GM18858 (cell line): ENCODE measurements around the gene SLC2A9.

Source experiments
- ATAC-seq: cut with Tn5 transposase; IDR thresholded peaks from one replicate; pipeline ENCODE4 v1.9.1; 2021; ENCODE audit not compliant: unreplicated experiment

SLC2A9 gene

DNA sequence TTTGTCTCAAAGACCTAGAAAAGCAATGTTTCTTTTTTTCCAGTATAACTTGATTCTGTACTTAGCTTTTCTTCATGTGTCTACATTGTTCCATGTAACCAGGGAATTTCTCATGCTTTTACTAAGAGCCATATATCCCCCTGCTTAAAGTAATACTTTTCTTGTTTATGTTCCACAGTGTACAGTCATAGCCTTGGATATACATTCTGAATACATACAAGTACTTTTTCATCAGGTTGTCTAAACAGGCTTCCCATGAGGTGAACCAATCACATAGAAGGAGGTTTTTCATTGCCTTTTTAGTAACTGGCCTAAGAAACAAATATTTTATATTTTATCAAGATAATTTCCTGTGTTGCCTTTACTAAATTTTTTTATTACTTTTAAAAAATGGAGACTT is 52.8 kb downstream of the SLC2A9 start:
- ATAC-seq: no peak

DNA sequence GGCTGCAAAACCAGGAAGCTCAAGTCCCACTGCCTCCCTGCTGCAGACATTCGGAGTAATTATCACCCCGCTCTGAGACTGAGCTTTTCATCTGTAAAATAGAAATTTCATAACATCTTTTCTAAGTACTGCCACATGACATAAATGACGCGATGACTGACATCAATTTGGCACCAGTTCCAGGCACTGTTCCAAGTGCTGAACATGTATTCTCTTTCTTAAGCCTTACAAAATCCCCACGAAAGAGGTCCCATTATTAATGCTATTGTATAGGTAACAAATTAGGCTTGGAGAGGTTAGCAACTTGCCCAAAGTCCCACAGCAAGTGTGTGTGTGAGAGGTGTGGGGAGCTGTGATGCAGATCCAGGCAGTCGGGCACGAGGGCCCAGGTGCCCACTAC is 56.4 kb downstream of the SLC2A9 start:
- ATAC-seq: no peak

DNA sequence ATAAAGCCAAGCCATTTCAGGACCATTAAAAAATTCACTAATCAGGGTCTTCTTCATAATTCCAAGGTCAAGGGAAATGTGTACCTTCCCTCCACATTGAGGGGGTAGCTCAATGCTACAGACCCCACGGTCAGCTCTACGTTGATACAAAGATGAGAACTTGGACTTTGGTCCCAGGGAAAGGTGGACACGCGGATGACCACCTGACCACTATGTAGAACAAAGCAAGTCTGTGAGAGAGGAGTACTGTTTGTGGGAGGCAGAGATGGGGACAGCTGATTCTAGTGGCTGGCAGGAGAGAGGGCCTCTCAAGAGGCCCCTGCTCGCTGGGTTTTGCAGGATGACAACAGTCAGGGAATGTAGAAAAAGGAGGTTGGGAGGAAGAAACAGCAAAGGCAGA is 58.0 kb downstream of the SLC2A9 start:
- ATAC-seq: no peak

DNA sequence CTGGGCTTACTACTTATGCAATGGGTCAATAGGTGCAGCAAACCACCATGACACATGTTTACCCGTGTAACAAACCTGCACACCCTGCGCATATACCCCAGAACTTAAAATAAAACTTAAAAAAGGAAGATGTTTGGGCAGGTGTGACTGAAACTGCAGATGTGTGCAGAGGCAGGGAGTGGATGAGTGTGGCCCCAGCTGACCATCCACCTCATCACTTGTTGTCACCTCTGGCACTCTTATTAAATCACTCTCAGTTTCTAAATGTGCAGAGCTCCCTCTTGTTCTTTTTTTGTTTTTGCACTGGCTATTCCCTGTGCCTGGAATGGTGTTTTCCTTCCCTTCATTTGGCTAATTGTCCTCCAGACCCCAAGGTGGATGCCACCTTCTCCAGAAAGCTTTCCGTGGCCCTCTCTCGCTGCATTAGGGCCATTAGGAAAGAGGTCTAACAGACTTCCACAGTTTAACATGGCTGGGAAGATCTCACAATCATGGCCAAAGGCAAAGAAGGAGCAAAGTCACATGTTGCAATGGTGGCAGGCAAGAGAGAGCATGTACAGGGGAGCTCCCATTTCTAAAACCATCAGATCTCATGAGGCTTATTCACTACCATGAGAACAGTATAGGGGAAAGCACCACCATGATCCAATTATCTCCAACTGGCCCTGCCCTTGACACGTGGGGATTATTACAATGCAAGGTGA is 58.5 kb downstream of the SLC2A9 start:
- ATAC-seq: no peak

DNA sequence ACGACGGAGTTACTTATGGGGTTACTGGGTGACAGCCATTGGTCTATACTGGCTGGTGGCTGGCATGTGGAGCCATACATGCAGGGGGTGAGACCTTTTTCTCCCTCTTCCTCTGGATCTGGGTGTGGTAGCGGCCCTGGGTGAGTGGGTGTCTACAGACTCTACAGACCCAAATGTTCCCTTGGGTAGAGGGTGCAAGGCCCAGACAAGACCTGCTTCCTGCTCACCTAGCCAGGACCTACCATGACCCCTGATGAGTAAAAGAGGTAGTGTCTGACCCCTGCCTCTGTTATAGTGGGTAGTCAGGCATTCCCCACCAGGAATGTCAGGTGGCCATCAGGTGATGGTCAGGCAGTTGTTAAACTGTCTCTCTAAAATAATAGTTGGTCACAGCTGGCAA is 66.8 kb downstream of the SLC2A9 start:
- no peak for ATAC-seq

DNA sequence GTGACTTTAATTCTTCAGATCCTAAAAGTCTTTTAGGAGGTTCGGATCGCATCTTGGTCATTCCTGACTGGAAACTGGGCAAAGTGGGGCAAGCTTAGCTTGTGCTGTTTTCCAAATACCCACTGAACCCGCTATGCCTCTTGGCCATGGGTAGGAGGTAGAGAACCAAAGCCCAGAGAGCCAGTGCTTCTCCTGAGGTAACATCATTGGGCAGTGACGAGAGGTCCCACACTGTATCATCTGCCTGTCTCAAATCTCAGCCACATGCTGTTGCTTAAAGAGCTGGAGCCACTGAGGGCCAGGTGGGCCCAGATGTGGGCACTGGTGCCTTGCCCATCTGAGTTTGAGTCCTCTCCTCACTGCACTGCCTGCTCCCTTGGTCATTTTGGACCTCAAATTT is 68.2 kb downstream of the SLC2A9 start:
- no peak for ATAC-seq

DNA sequence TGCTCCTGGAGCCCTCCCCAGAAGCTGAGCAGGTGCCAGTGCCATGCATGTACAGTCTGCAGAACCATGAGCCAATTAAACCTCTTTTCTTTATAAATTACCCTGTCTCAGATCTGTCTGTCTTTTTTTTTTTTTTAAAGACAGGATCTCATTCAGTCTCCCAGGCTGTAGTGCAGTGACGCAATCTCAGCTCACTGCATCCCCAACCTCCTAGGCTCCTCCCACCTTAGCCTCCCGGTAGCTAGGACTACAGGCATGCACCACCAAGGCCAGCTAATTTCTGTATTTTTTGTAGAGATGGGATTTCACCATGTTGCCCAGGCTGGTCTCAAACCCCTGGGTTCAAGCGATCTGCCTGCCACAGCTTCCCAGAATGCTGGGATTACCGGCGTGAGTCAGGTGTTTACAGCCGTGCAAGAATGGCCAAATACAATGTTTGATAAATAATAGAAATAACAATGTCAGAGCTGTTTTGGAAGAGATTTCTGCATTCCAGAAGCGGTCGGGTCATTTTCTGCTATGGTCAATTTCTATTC is 68.8 kb downstream of the SLC2A9 start:
- no peak for ATAC-seq

DNA sequence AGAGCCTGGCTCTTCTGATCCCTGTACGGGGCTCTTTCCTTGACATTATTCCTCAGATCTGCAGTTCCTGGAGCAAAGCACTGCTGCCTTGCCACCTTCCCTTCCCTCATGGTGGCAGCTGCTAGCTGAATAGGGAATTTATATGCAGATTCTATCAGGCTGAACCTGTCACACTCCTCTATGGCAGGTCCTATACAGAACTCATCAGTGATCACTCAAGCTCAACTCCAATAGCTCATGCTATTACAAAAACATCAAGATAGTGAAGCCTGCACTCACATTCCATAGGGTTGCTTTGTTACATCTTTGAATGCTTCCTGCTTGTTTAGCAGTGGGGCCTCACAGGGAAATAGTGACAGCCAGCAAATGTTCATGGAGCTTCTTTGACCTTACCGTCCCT is 71.7 kb downstream of the SLC2A9 start:
- no peak for ATAC-seq

DNA sequence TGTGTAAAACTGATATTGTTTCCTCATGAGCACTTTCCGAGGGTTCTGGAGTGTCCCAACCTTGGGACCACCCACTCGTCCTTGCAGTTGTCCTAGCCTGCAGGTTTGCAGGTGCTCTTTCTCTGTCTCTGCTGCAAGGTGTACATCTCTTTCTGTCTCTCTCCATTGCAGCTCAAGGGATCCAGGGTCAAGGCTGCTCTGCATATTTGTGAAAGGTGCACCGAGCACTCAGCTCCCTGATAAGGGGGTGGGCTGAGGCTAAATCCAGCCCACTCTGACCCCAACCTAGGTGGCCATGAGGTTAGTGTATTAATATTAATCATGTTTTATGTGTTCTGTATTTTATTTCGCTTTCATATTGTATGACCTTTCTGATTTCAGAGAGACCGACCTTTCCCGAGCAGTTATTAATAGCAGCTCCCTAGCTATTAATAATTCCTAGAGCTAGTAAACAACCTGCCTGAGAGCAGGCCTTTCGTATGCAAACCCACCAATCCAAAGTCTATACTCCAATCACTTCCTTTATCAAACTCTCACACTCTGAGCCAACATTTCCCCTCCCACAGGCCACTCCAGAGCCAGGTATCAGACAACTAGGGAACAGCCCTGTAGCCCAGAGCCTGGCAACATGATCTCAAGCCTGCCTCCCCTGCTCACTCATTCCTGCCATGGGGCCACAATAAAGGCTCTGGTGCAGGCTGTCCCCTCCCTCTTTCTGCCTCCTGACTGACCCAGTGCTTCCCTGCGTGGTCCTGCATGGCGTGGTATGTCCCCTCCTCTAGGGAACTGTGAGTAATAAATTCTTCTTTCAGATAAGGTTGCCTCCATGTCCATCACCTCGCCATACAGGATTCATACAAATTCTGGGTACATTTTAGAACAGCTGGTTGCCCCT is 73.9 kb downstream of the SLC2A9 start:
- no peak for ATAC-seq

DNA sequence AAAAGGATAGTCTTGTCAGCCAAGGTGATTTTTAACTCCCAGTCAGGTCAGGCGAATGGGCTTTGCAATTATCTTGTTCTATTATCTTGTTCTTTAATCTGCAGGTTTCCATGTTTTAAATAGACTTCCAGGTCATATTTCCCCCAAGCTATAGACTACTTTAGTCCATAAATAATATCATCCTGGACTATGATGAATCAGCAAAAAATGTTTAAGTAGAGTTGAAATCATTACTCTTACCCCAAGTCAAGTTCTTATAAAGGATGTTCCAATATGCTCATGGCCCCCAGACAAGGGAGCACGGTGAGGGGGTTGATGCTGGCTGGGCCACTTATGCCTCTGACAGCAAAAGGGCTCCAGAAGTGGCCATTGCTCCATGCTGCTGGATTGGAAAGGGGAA is 75.1 kb downstream of the SLC2A9 start:
- ATAC-seq: no peak

DNA sequence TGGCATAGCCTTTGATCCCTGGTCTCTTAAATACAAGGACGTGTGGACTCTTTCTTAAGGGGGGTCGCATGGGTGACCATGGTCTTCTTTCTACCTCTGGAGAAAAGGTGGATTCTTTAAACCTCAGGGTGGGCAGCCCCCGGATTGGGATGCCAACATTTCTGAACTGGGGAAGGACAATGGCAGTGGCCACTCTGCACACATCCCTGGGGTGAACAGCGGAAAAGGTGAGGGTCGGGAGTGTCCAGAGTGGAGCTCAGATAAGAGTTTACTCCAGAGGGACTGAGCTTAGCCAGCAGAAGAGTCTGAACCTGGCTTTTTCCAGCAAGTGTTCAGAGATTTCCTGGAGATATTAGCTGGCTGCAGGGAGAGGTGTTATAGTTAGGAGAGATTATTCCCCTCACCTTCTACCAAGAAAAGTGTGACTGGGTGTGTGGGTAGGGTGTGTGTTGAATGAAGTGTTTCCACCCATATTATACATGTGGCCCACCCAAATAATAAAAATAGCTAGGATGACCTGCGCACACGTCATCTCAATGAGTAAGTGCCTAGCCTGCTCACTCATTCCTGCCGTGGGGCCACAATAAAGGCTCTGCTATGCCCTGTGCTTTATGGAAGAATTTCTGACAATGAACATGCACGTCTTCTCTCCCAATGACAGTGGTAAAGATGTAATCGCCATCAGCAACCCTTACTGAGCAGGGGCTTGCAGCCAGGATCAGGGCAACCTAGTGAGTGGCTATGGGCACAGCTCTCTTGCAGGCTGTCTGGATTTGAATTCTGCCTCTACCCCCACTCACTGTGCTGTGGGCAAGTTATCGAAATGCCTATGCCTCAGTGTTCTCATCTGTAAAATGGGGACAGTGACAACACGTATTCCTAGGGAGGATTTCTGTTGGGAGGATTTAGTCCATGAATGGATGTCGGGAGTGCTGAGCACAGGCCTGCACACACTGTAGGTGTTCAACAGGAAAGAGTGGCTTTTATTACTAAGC is 76.6 kb downstream of the SLC2A9 start:
- ATAC-seq: no peak

DNA sequence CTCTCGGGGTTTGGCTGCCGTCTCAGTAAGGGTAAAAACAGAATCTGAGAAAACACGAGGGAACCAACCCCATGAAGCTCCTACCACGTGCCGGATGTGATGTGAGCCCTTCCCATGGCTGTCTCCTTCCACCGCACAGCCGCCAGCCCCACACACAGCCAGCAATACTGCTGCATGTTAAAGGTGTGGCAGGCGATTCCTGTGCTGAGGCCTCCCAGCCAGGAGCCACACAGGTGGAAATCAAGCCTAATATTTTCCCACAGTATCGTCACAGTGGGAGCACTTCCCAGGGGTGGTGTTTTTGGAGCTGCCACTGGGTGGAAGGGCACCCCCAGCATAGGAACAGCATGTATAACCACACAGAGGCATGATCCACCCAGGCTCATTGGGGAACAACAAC is 77.5 kb downstream of the SLC2A9 start:
- no peak for ATAC-seq

DNA sequence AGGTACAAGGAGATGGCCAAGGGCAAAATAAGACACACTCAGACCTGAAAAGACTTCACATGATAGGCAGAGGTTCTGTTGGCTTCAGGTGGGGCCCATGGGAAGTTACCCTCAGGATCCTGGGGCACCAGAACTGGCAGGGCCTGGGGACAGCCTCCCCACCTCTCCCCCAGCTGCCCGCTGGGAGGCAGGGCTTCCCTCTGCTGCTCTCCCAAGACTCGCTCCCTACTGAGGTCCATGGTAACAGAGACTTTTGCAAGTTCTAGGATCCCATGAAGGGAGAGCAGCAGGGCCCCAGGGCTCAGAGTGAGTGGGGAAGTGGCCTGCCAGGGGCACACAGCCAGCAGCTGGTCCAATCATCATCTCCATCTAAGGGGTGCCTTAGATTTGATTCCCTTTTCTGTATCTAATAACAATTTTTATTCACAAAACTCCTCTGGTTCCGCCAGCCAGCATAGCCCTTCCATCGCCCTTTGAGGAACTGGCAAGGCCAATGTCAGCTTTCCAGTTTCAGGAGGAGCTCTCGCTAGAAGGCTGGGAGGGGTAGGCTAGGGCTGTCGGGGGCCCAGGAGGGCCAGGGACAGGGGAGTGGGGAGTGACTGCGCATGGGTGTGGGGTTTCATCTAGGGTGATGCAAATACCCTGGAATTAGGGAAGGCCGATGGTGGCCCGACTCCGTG is 78.2 kb downstream of the SLC2A9 start:
- no peak for ATAC-seq

DNA sequence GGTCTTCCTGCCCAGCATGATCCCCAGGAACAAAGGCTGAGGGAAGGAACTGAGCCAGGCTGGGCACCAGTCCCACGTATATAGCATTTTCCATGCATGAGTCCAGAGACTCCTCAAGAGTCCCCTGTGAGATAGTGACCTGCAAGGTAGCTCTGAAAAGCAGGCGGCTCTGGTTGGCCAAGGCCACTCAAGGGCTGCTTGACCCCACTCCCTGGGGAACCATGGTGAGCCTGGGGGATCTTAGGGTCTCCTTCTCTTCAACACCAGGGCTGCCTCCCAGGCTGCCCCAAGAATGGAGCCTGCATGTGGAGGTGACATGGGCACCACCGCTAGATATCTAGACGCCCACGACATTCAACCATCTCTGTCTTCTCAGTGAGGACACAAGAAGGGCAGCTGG is 79.2 kb downstream of the SLC2A9 start:
- ATAC-seq: no peak

DNA sequence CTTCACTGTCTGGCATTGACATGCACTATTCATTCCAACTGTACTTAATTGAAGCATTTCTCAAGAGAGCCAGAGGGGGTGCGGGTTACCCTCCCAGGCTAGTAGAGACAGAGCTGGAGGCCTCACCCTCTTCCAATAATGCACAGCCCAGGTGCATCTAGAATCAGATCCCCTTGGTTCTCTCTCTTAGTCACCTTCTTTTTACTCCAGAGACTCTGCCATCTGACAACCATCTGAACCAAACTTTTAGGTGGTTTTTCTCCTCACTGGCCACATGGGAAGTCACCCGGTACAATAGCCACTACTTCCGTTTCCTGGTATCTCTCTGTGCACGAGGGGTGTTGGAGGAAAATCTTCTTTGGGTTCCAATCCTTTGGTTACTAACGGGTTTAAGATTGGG is 81.3 kb downstream of the SLC2A9 start:
- ATAC-seq: no peak

DNA sequence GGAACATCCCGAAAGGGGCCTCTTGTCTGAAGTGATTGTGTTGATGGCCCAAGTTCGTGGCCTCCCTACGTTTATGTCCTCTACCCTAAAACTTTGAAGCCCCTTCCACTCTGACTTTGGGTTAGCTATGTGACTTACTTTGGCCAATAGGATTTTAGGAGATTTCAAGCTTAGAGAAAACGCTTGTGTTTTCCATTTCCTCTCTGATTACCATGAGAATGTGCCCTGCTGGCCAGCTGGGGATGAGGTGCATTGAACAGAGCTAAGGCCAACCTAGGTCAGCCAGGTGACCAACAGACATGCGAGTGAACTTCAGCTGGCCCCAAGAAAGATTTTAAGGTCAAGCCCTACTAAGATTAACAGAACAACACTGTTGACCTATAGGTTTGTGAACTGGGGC is 82.4 kb downstream of the SLC2A9 start:
- no peak for ATAC-seq

DNA sequence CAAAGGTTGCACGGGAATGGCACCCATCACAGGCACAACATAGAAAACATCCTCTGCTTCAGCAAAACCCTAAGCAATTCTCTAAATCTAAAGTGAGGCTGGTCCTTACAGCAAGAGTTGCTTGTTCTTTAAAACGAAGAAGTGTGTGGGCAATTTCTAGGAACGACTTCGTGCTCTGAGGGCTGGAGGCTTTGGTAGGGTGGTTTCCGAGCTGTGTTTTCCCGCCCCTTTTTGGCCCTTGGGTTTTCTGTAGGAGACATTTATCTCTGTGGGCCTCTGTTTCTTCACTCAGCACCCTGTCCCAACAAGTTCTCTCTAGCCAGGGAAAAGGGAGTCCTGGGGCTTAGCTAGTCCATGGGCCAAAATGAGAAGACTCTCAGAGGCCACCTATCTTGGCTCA is 84.2 kb downstream of the SLC2A9 start:
- ATAC-seq: no peak

DNA sequence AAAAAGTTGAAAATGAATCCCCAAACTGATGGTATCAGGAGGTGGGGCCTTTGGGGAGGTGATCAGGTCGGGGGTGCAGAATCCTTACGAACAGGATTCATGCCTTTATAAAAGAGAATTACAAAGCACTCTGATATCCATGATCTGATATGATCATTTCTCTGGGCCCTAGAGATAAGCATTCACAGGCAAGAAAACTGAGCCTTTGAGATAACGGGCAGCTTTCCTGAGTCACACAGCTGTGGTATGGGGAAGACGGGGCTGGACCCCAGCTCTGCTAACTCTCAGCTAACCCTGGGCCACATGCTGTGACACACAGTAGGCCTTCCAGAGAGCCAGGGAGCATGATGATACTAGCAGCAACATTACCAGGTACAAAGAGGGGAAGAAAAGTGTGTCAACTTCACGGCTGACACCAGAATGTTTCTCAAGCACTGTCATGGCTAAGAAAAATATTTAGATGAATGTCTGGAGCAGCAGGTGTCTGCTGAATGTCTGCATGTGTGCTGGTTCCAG is 85.1 kb downstream of the SLC2A9 start:
- ATAC-seq: no peak

DNA sequence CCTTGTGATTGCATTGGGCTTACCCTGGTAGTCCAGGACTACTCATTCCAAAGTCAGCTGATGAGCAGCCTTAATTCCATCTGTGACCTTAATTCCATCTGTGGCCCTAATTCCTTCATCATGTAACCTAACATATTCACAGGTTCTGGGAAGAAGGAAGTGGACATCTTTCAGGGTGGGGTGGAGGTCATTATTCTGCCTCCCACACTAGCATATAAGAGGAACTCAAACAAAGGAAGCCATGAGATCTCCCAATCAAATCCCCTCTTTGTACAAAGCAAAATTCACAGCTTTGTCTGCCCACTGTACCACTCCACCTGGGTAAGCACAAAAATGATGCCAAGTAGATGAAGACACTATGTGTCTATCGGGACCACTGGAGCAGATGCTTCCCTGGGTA is 87.3 kb downstream of the SLC2A9 start:
- no peak for ATAC-seq

DNA sequence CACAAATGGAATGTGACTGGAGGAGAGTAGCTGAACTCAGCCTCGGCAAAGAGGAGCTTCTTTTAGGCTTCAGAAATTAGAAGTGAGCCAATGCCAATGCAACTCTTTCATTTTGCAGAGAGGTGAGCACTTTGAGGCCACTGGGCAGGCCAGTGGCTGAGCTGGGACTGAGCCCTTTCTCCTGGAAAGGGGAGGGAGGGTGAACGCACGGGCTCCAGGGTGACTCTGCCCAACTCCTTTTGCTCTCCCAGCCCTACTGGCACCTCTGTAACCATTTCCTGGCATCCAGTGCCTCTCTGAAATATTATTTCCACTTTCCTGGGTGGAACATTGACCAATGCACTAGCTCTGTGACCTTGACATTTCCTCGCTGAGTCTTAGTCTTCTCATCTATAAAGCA is 88.1 kb downstream of the SLC2A9 start:
- no peak for ATAC-seq
